Peyer's patch (tissue), 4 donors: Measurements from ENCODE around the gene CRLF1.

ENCODE experiments used
- CTCF ChIP-seq, 6 experiments: fragments of 450-650 bp in 4 of 6; fragments of 200-600 bp in 2 of 6; sonication (generic) in 1 of 6; IDR thresholded peaks; one replicate each; pipeline ENCODE4 v1.5.1; 2017 to 2019; ENCODE audit warnings: antibody characterized with exemption in 6 of 6, mild to moderate bottlenecking in 3 of 6, moderate library complexity in 1 of 6
- POLR2A ChIP-seq, 2 donors: fragments of 450-650 bp; IDR thresholded peaks; one replicate each; pipeline ENCODE4 v1.5.1; 2017; ENCODE audit warnings: antibody characterized with exemption in 2 of 2, mild to moderate bottlenecking in 2 of 2, moderate library complexity in 2 of 2

- TF ChIP-seq CTCF (IDR thresholded peaks at IDR 0.05) = no peak
- TF ChIP-seq POLR2A (IDR thresholded peaks at IDR 0.05) = no peak
Observed at GRCh38 chr19:18616023-18616422, 9.4 kb upstream of the CRLF1 start.
